NCI-H69 (cell line): ENCODE measurements around the gene RAB18.
"Not testable (repeated sequence)": the region's sequence is repeated elsewhere in the genome, so short reads cannot be mapped to it uniquely, and the experiment has no call there.

Source experiments
- DNase-seq: peaks from one replicate; lab custom pipeline; 2025; lab: John Stamatoyannopoulos, UW

Gene RAB18

GRCh38 chr10:27504007-27504807 is at the start of gene RAB18:
Gene RAB18 (plus strand): TSS chr10:27504304. CDS start chr10:27504370, 66 bp downstream.
- DNase-seq, result peak; percentile 96

- DNase-seq, result no peak
Observed at GRCh38 chr10:27454837-27455236, 49.3 kb upstream of the RAB18 start.

GRCh38 chr10:27457261-27457945 is 46.7 kb upstream of the RAB18 start:
- no peak for DNase-seq

GRCh38 chr10:27457966-27458365 is 46.1 kb upstream of the RAB18 start:
- DNase-seq, result no peak

GRCh38 chr10:27461312-27461711 is 42.8 kb upstream of the RAB18 start:
- no peak for DNase-seq

- no peak for DNase-seq
Observed at GRCh38 chr10:27463961-27464360, 40.1 kb upstream of the RAB18 start.

GRCh38 chr10:27464993-27465392 is 39.1 kb upstream of the RAB18 start:
- DNase-seq, result no peak

GRCh38 chr10:27465596-27465995 is 38.5 kb upstream of the RAB18 start:
- not testable (repeated sequence) for DNase-seq

- no peak for DNase-seq
Observed at GRCh38 chr10:27470885-27471284, 33.2 kb upstream of the RAB18 start.

GRCh38 chr10:27474741-27475140 is 29.4 kb upstream of the RAB18 start:
- no peak for DNase-seq

- DNase-seq, result no peak
Observed at GRCh38 chr10:27479016-27479415, 25.1 kb upstream of the RAB18 start.

GRCh38 chr10:27481486-27481885 is 22.6 kb upstream of the RAB18 start:
- no peak for DNase-seq

GRCh38 chr10:27482984-27483956 is 20.8 kb upstream of the RAB18 start:
- DNase-seq, result no peak

- no peak for DNase-seq
Observed at GRCh38 chr10:27485368-27485767, 18.7 kb upstream of the RAB18 start.

- DNase-seq, result no peak
Observed at GRCh38 chr10:27485986-27486385, 18.1 kb upstream of the RAB18 start.

- DNase-seq, result no peak
Observed at GRCh38 chr10:27490807-27491206, 13.3 kb upstream of the RAB18 start.

GRCh38 chr10:27494116-27494805 is 9.8 kb upstream of the RAB18 start:
- DNase-seq, result no peak

GRCh38 chr10:27496137-27496536 is 8.0 kb upstream of the RAB18 start:
- no peak for DNase-seq

- DNase-seq, result no peak
Observed at GRCh38 chr10:27500096-27500495, 4.0 kb upstream of the RAB18 start.

- DNase-seq, result no peak
Observed at GRCh38 chr10:27500886-27501285, 3.2 kb upstream of the RAB18 start.

- DNase-seq, result peak; percentile 25
Observed at GRCh38 chr10:27503498-27504006, 552 bp upstream of the RAB18 start.
